Activated effector memory CD4-positive, alpha-beta T cell treated with Interleukin-2 at 50 U/mL for 16 hours (primary cell): ENCODE results near the gene SND1.

Source experiments
- DNase-seq: peaks from one replicate; pipeline ENCODE4 v3.0.0-alpha.2; 2020

SND1 gene

DNA sequence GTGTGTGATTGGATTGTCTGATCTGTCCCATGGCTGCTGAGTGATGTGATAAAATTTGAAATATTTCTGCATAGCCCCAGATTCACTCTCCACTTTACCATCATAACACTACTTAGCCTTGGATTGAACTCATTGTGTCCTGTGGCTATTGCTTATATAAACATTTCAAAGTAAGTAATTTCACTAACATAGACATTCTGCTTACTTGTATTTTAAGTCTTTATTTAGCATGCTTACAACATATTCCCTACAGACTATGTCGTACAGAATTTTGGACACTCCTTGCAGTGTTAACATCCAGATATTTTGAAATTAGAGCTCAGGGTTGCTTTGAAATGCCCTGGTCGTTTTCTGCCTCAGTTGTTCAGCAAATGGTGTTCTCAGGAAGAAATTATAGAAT, 261.7 kb downstream of the SND1 start:
- DNase-seq = no peak

DNA sequence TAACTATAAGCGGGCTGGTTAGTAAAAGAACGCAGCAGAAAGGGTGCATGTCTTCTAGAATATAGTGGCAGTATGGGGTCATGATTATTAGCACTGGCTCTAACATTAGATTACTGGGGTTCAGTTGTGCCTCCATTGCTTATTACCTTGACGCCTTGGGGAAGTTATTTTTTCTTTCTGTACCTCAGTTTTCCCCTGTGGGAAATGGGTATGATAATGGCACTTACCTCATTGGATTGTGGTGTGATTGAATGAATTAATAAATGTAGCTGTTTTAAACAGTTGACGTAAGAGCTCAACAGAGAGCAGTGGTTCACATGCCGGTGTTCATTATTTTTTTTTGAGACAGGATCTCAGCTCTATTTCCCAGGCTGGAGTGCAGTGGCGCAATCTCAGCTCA, 262.7 kb downstream of the SND1 start:
- DNase-seq = no peak

DNA sequence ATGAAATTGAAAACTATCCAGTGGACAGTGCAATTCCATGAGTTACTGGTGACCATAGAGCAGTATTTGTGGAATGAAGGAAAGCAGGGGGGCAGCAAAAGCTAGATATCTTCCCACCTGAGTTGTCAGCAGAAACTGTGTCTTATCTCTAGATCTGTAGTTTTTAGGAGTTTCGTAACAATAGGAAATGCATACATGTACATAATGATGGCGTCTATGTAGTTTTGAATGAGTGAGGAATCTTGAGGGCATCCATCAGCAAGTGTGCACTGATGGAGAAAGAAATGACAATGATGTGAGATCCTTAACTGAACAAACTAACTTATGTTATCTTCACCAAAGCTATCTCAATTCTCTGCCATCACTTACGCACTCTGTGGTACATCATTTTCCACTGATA, 264.7 kb downstream of the SND1 start:
- DNase-seq = no peak

DNA sequence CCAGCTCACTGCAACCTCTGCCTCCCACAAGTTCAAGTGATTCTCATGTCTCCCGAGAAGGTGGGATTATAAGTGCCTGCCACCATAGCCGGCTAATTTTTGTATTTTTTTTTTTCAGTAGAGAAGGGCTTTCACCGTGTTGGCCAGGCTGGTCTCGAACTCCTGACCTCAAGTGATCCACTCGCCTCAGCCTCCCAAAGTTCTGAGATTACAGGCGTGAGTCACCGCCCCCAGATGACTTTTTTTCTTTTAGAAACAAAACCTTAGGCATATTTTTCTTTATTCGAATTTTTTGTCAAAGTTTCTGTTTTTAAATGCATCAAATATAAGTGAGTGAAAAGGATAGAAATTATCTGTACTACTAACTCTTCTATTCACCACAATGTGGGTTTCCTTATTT, 266.1 kb downstream of the SND1 start:
- DNase-seq = no peak

DNA sequence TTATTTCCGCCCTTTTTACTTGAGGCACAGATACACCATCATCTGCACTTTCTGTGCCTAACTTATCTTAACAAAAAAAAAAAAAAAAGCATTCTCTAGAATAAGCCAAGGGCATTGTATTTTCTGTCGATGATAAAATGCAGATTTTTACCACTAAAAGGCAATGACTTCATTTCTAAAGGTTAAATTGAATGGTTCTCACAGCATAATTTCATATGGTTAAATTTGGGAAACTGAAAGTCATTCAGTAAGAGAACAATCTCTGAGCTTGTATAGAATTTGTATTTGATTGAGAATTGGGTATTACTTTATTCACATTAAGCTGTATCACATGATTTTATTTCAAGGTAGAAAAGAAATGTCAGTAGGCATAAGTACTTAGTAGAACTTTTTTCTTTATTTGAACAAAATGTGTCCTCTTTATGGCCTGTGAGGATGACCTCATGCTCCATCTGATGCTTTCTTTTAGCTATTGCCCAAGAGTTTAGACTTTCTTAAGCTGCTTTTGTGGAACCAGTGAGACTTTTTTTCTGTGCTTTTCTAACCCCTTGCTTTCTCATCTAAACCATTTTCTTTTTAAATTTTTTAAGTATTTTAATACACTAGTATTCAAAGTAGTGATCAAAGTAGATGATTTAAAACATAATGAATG, 268.9 kb downstream of the SND1 start:
- no peak for DNase-seq

DNA sequence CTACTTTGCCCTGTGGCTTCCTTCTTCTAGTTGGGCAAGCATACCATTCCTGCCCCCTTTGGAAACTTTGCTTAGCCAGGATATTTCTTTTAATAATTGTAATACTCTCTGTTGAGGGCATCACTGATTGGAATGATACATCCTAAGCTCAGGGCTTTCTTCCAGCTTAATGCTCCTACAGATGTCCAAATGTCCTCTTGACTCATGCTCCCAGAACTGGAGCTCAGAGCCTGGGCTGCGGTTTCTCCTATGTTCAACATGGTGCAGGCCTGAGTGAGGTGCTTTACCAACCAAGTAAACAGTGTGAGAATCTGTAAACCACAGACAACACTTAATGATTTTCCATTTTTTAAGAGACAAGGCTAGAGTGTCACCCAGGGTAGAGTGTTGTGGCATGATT, 270.7 kb downstream of the SND1 start:
- no peak for DNase-seq

DNA sequence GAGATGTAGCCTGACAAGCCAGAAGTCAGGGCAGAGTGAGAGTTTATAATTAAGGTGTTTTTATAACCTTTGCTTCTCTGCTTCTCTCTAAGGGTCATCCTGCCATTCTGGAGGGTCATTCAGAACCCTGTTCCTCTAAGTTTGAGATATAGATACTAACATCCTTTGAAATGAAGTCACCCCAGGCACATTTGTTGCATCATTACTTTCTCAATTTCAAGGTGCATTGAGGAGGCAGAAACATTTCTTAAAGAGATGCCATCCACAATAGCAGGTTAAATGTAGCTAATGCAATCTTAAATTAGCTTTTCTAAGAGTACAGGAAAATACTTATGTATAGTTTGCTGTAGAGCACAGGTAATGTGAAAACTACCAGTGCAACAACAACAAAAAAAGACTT, 272.9 kb downstream of the SND1 start:
- no peak for DNase-seq

DNA sequence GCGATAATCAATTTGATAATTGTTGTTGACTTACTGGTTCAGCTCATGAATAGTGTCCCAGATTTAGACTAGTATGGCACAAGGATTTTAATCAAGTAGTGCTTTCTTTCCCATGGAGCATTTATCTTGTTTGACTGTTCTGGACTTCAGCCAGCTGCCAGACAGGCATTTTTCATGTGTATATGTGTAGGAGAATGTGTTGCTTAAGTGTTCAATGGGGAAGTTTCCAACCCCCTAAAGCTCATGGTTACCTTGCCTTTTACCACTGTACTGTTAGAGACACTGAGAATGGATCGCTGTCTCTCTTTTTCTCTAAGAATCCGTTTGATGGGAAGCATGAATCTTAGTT, 275.3 kb downstream of the SND1 start:
- DNase-seq = no peak

DNA sequence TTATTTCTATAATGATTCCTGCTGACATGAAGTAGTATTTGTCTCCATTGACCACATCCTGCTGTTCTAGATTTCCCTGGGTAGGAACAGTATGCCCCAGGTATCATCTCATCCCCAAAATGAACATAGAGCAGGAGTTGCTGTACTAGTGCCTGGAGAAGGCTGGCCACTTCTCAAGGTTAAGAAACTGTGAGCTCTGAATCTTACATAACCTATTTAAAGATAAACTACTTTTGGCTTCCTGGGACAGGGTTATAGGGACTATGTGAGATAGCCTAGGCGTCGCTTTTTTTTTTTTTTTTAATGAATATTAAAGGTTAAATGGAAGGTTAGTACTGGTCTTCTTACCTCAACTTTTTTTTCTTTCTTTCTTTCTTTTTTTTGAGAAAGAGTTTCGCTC, 276.2 kb downstream of the SND1 start:
- DNase-seq = no peak

DNA sequence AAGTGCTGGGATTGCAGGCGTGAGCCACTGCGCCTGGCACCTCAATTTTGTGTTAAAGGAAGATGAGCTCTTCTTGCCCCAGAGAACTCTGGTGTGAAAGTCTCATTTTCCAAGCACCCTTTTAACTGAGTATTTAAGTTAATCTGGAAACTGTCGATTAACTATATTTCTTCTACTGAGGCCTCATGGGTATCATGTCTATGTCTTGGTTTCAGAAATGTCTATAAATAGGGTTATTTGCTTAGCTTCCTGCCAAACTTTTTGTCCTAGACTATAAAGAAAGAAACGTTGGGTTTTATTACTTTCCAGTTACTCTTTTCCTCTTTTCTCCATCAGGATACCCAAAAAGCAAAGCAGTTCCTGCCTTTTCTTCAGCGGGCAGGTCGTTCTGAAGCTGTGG, 276.9 kb downstream of the SND1 start:
- DNase-seq = no peak

DNA sequence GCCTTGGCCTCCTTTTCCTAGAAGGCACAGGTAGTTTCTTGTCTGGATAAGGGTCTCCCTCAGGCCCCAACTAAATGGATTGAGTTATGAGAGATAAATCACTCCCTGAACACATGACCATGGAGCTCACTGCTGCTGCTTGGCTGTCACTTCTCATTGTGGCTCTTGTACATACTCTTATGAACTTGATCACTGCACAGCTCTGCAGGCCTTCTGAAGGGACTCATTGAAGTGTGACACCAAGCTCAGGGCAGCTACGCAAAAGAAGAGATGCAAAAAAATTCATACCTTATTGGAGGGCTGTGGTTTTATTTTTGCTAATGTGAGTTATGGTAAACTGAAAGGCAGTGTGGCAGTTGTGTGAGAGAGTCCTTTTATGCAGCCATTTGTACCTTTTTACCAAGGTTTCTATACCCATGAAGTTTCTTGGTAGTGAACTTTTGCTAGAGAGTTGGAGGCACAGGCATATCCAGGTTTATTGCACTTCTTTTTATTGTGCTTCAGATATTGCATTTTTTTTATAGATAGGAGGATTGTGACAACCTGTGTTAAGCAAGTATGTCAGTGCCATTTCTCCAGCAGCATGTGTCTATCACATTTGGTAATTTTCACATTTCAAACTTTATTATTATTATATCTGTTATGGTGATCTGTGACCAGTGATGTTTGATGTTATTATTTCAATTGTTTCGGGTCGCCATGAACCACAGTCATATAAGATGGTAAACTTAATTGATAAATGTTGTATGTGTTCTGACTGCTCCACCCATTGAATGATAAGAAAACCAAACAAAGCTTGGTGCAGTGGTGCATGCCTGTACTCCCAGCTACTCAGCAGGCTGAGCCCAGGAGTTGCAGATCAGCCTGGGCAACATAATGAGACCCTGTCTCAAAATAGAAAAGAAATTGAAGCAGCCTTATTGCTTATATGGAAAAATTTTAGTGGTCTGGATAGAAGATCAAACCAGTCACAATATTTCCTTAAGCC, 278.6 kb downstream of the SND1 start:
- DNase-seq = no peak

DNA sequence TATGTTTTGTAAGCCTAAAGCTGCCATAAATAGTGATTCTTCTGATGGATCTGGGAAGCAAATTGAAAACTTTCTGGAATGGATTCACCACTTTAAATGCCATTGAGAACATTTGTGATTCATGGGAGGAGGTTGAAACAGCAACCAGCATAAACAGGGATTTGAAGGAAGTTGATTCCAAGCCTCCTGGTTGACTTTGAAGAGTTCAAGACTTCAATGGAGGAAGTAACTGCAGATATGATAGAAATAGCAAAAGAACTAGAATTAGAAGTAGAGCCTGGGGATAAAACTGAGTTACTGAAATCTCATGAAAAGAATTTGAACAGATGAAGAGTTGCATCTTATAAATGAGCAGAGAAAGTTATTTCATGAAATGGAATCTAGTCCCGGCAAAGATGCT, 280.1 kb downstream of the SND1 start:
- no peak for DNase-seq

DNA sequence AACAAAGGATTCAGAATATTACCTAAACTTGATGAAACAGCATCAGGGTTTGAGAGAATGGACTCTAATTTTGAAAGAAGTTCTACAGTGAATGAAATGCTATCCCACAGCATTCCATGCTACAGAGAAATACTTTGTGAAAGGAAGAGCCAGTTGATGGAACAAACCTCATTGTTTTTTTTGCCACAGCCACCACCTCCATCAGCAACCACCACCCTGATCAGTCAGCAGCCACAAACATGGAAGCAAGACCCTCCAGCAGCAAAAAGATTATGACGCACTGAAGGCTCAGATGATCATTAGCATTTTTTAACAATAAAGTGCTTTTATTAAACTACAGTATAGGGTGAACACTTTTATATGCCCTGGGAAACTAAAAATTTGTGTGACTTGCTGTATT, 280.5 kb downstream of the SND1 start:
- DNase-seq = no peak

DNA sequence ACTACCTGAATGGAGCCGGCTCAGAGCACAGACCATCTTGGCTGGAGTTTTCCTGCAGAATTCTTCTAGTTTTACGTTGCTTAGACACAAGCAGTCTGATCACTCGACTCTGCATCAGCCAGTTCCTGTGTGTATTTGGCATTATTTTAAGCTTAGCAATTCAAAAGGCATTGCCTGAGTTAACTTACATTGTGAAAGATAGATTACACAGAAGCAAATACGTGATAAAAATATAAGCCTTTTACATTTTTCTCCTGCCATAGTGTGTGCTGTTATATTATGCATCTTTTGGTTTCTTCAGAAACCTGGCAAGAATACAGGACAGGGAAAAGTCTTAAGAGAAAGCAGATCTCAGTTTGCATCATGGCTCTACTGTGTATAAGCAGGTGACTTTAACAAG, 281.2 kb downstream of the SND1 start:
- DNase-seq = no peak

DNA sequence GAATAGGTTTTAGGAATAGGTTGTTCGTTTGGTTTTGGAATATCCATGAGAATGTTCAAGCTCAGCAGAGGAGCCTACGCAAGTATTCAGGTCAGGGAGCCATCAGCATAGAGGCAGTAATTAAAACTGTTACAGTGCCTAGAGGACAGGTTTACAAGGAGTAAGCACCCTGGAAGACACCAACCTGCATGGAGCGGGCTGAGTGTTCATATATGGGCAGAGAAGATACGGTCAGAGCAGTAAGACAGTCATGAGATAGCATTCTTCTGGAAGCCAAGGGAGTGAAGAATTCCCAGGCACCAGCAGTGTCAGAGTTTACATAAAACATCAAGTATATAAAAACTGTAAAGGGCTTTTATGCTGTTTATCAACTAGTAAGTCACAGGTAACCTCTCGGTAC, 282.7 kb downstream of the SND1 start:
- no peak for DNase-seq

DNA sequence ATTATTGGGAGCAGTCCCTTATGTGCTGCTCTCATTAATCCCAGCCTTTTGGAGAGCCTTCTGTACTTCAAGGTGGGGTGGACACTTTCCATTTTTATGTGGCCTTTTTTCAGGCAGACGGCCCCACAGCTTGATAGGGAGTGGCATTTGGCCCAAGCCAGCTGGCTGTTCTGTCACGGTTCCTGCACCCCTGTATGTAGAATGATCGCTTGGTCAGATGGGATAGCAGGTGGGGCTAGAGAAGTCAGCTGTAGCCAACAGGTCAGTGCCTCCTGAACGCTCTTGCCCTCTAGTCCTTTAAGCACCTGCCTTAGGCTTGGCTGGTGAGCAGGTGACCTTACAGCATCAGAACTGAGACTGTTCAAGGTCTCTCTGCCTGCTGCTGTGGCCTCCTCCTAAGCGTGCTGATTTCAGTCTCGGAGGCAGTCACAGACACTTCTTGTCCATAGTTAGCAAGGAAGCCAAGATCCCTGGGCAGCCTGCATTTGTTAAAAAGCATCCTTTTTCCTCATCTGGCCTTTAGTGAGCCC, 283.9 kb downstream of the SND1 start:
- no peak for DNase-seq

DNA sequence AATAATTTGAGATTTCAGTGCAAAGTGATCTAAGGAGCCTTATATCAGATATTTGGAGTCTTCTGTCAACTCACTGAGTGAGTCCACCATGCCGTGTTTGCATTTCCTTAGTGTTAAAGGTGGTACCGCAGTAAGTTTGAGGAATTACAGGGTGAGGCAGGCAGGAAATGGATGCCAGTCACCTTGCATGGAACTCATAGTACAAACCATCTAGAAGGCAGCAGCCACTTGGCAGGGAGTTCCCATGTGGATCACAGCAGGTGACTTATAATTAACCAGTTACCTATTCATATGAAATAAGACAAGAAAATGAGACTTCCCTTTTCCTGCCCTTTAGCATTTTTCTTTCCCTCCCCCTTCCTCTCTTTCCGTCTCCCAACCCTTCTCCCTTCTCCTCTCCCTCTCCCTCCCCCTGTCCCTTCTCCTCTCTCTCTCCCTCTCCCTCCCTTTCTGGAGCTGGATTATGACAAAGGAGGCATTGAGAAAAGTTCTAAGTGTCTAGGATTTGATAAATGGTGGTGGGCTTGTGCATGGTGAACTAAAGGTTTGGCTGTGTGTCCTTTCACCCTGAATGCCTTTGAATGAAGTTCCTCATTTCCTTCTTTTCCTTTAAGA, 285.2 kb downstream of the SND1 start:
- DNase-seq = no peak

DNA sequence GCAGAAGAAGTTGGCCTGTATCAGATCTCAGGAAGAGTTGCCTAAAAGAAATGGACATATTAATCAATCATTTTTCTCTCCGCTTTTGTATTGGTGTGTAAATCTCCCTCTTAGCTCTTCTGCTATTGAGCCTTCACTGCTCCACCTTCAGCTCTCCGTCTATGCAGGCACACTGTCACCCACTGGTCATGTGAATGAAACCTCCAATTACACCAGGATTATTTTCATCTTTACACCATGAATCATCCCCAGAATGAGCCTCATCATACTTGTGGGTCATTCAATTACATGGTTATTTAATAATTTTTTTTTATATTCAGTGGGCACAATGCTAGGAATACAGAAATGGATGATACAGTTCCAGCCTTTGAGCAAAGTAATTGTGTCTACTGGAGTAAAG, 286.6 kb downstream of the SND1 start:
- no peak for DNase-seq

DNA sequence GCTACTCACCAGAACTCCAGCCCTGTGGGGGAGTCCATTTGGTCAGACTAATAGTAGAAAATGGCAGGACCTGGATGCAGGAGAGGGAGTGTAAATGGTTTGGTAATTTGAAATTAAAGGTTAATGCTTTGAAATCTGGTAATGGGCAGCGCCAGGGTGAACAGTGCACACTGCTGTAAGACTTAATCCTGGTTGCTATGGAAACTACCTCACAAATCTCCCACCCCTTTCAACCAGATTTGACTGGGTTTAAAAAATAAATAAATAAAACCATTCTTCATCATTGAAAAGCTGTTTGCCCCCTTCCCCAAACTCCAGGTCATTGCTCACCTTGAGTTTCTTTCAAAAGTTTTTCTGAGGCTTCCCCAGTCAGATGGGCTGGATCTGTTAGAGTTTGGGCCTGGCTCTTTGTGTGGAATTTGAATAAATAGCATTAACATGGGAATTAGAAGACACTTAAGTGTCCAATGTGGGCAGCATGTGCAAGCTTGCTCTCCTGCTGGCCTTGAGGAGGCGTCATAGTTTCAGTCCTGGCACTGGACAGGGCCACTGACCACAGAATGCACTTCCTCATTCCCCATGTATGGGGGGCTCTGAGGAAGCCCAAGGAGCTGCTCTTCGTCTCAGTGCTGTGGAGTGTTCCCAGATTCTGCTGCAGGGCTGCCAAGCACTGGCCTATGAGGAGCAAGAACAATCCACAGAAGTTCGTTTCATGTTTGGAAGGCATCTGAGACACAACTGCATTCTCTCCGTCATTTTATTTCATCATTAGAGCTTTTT, 288.6 kb downstream of the SND1 start:
- DNase-seq = no peak

DNA sequence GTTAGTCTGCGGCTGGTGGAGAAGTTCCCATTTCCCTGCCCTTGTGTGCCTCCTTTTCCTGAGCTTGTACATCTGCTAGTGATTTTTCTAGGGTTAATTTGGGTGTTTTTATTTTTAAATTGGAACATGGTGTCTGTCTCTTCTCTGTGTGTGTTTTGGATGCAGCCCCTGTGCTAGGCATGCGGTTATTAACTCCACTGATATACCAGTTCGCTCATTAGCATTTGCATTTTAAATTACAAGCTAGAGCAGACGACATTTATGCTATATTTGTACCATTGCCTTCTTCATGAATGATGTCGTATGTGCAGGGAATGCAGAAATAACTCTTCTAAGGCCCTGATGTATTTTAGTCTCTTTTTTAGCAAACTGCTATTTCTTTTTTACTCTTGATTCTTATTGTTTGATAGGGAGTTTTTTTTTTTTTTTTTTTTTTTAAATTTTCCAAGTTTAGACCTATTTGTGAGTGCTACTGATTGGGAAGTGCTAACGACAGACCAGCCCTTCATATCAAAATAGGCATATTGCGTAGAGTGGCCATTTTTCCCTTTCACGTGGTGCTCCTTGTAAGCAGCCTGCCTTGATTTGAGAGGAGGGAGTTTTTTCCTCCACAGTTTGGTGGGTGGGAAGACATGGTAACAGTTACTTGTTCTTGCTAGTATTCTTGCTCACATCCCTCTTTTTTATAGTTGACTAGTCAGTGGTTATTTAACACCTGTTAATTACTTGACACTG, 289.6 kb downstream of the SND1 start:
- DNase-seq = no peak

DNA sequence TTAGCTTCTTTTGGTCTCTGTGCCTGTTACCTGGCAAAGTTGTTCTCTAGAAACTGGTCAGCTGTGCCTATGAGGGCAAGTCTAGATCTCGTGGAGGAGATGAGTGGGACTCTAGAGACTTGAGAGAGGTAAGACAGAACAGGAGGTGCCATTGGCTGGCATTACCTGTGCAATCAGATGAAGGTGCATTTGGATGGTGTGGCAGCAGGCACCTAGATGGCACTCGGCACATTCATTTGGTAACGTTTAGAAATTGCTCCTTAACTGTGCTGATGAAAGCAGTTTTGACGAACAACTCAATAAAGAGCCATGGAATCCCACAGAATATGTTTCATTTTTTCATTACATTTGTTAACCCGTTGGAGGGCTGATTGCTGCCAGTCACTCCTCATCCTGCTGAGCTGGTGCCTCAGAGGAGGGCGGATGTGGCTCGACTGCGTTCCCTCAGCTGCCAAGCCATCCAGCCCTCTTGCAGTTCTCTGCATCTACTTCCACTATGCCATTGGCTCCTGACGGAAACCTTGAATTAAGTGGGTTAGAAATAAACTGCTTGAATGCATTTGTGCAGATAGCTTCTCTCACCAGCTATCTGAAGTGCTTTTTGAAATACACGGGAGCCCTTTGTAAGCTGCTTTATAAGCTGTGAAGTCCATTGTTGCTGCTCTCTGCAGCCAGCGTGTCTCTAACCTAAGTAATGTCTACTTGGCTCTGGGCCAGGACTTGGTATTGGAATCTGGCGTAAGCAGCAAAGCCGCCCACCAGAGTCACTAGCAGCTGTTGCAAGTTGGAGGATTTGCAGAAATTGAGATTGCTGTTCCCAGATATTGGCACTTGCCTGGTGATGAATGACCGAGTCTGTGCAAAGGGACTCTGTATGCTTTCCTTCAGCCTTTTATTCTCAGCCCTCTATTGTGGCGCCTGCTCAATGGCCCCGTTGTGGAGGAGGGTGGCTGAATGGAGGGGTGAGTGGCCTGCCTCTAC, 291.8 kb downstream of the SND1 start:
- no peak for DNase-seq
